ENCODE data around the gene PKP1.

The PKP1 gene

GRCh38 chr1:201358596-201358995, 75.3 kb downstream of the PKP1 start:
- TF ChIP-seq ZFP3 (CRISPR knock-in tag; IDR thresholded peaks at IDR 0.05) (no peak), TSHZ2 (CRISPR knock-in tag; IDR thresholded peaks at IDR 0.05) (no peak), TCF4 (CRISPR knock-in tag; IDR thresholded peaks at IDR 0.05; ENCODE audit: borderline replicate concordance) (no peak), TOX (CRISPR knock-in tag; IDR thresholded peaks at IDR 0.05; ENCODE audit: borderline replicate concordance) (no peak), CSRNP3 (CRISPR knock-in tag; IDR thresholded peaks at IDR 0.05) (no peak), ZNF70 (CRISPR knock-in tag; IDR thresholded peaks at IDR 0.05) (no peak)
- ATAC-seq, result no peak

GRCh38 chr1:201359031-201359872, 75.9 kb downstream of the PKP1 start:
- no peak for TF ChIP-seq RARB (CRISPR knock-in tag; IDR thresholded peaks at IDR 0.05)
- no peak for TF ChIP-seq BACH2 (CRISPR knock-in tag; IDR thresholded peaks at IDR 0.05; ENCODE audit: borderline replicate concordance)
- no peak for TF ChIP-seq ISL1 (CRISPR knock-in tag; IDR thresholded peaks at IDR 0.05)
- no peak for TF ChIP-seq CSRNP3 (CRISPR knock-in tag; IDR thresholded peaks at IDR 0.05)
- TF ChIP-seq ARNTL (CRISPR knock-in tag; IDR thresholded peaks at IDR 0.05; ENCODE audit: borderline replicate concordance, low read depth), result no peak
- no peak for TF ChIP-seq ZFP30 (CRISPR knock-in tag; IDR thresholded peaks at IDR 0.05)
- TF ChIP-seq TCF4 (CRISPR knock-in tag; IDR thresholded peaks at IDR 0.05; ENCODE audit: borderline replicate concordance), result no peak
- ATAC-seq, result no peak

GRCh38 chr1:201359873-201360210, 76.5 kb downstream of the PKP1 start:
- ATAC-seq, result no peak
- TF ChIP-seq TOX (CRISPR knock-in tag; IDR thresholded peaks at IDR 0.05; ENCODE audit: borderline replicate concordance), result no peak
- no peak for TF ChIP-seq ZNF8 (CRISPR knock-in tag; IDR thresholded peaks at IDR 0.05)
- no peak for TF ChIP-seq ESRRG (CRISPR knock-in tag; IDR thresholded peaks at IDR 0.05)

GRCh38 chr1:201360486-201360885, 77.2 kb downstream of the PKP1 start:
- no peak for TF ChIP-seq BACH2 (CRISPR knock-in tag; IDR thresholded peaks at IDR 0.05; ENCODE audit: borderline replicate concordance)
- no peak for ATAC-seq

GRCh38 chr1:201360901-201361651, 77.8 kb downstream of the PKP1 start:
- TF ChIP-seq ESRRG (CRISPR knock-in tag; IDR thresholded peaks at IDR 0.05) (no peak), ARNTL (CRISPR knock-in tag; IDR thresholded peaks at IDR 0.05; ENCODE audit: borderline replicate concordance, low read depth) (no peak), CREB5 (CRISPR knock-in tag; IDR thresholded peaks at IDR 0.05; ENCODE audit: low read depth) (no peak), CSRNP3 (CRISPR knock-in tag; IDR thresholded peaks at IDR 0.05) (no peak), OSR1 (CRISPR knock-in tag; IDR thresholded peaks at IDR 0.05) (no peak), BACH2 (CRISPR knock-in tag; IDR thresholded peaks at IDR 0.05; ENCODE audit: borderline replicate concordance) (no peak), ZFP3 (CRISPR knock-in tag; IDR thresholded peaks at IDR 0.05) (no peak)
- ATAC-seq, result no peak

All from SK-N-SH treated with all-trans-retinoic acid at 6 μM for 48 hours (cell line).